ENCODE data around the gene ST3GAL5.

GRCh38 chr2:85901155-85901554 is 12.4 kb upstream of the ST3GAL5 start:
- TF ChIP-seq CTCF (IDR thresholded peaks at IDR 0.05) (no peak), EZH2 (IDR thresholded peaks at IDR 0.05; ENCODE audit: borderline replicate concordance, insufficient read depth, low read depth, low read length, poor library complexity, severe bottlenecking) (no peak)

All from B cell (primary cell).